ENCODE results near the gene BFSP1. TPM values are rescaled to one million over a fixed set of nuclear protein-coding genes. Genes with fewer than 3 reads are reported as not detected.

Gene BFSP1
- total RNA-seq, 1 donor from 2014 or later, result 0.80 TPM

DNA sequence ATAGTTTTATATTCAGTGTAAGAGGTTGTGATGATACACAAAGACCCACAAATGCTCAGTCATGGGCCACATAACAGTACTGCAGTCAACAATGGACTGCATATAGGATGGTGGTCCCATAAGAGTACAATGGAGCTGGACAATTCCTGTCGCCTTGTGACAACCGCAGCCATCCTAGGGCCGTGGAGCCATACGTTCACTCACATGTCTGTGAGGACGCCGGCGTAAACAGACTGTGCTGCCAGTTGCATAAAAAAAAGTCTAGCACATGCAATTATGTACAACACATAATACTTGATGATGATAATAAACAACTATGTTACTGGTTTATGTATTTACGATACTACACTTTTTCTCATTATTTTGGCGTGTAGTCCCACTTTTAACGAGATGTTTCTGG, 30.9 kb downstream of the BFSP1 start:
- intact Hi-C loops (cut with micrococcal nuclease), result loop anchor here (10.0 kb wide), 3 partner anchors 635 to 1085 kb away; partner anchors contain the start of genes DTD1, KAT14, PET117 and SEC23B
- no peak overlapping the region for H3K4me3 Mint-ChIP-seq
- no peak overlapping the region for H3K27ac Mint-ChIP-seq
- H3K36me3 Mint-ChIP-seq (ENCODE audit: low read depth), result no peaks in the 10 kb centered on the region
- H3K27me3 Mint-ChIP-seq (ENCODE audit: insufficient read depth), result peaks cover 4% of the 10 kb centered on the region
- H3K4me1 Mint-ChIP-seq (ENCODE audit: low read depth), result peaks cover 37% of the 10 kb centered on the region
- no peaks in the 10 kb centered on the region for H3K9me3 Mint-ChIP-seq
- no peak for DNase-seq (ENCODE audit: low spot score)

DNA sequence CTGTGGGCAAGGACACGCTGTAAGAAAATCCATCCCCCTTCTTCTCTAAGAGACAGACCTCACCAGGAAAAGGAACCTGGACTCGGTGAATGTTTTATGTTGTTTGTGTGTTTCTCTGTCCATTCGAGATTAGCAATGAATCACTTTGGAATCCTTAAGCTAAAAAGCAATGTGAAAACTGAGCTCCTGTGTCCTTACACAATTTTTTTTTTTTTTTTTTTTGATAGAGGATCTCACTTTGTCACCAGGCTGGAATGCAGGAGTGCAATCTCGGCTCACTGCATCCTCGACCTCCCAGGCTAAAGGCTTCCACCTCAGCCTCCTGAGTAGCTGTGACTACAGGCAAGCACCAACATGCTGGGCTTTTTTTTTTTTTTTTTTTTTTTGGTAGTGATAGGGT, 32.1 kb downstream of the BFSP1 start:
- intact Hi-C loops (cut with micrococcal nuclease), result no loop called here
- H3K4me1 Mint-ChIP-seq (ENCODE audit: low read depth), result peaks cover 24% of the 10 kb centered on the region
- no peak overlapping the region for H3K4me3 Mint-ChIP-seq
- H3K27ac Mint-ChIP-seq, result no peak overlapping the region
- H3K27me3 Mint-ChIP-seq (ENCODE audit: insufficient read depth), result peaks cover 7% of the 10 kb centered on the region
- H3K9me3 Mint-ChIP-seq, result no peaks in the 10 kb centered on the region
- H3K36me3 Mint-ChIP-seq (ENCODE audit: low read depth), result no peaks in the 10 kb centered on the region
- no peak for DNase-seq (ENCODE audit: low spot score)

DNA sequence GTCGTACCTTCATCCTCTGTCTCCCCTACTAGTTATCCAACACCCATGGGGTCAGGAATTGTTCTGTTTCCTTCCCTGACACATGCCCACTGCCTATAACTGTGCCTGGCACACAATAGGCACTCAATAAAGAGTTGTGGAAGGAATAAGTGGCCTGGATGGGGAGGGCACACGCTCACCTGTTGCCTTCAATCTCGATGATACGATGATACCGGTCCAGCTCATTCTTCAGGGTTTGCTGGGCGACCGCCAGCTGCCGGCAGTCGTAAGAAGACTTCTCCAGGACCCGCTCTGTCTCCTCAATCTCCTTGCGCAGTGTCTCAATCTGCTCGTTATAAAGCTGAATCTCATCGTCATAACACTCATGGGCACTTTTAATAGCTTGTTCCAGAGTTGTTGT, 32.5 kb downstream of the BFSP1 start:
- Mint-ChIP-seq H3K36me3 (ENCODE audit: low read depth) (no peaks in the 10 kb centered on the region), H3K27ac (no peak overlapping the region), H3K4me1 (ENCODE audit: low read depth) (peaks cover 20% of the 10 kb centered on the region), H3K4me3 (no peak overlapping the region), H3K9me3 (no peaks in the 10 kb centered on the region), H3K27me3 (ENCODE audit: insufficient read depth) (peaks cover 7% of the 10 kb centered on the region)
- intact Hi-C loops (cut with micrococcal nuclease), result no loop called here
- DNase-seq (ENCODE audit: low spot score), result no peak

DNA sequence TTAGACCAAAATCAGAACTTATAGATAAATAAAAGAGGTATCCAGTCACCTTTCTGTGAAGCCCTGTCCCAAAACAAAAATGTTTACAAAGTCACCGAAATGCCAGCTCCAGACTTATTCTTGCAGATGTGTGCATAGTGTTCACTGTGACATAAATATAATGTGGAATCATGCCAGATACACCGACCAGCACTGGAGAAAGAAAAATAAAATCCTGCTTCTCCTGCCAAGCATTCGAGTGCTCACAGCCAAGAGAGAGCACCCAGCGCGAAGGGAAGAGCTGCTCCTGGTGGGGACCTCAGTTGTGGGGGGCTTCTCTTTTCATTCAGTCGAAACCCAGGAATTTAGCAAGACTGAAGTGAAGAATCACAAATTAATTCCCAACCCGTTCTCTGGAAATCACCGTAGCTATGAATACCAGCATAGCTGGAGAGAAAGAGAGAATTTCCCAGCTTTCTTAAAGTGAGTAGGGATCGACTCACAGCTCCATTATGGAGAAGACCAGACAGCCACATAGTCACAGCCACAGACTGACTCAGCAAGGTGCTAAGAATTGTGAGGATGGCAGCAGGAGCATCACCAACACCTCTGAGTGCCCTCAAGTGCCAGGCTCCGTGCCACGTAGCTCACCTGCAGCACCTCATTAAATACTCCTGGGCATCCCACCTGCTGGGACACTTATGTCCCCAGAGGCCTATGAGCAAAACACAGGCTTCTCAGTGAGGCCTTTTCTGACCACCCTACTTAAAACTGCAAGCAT, 33.2 kb downstream of the BFSP1 start:
- no peak overlapping the region for H3K27ac Mint-ChIP-seq
- H3K4me3 Mint-ChIP-seq, result no peak overlapping the region
- DNase-seq (ENCODE audit: low spot score), result no peak
- H3K9me3 Mint-ChIP-seq, result no peaks in the 10 kb centered on the region
- peaks cover 14% of the 10 kb centered on the region for H3K4me1 Mint-ChIP-seq (ENCODE audit: low read depth)
- H3K36me3 Mint-ChIP-seq (ENCODE audit: low read depth), result no peaks in the 10 kb centered on the region
- intact Hi-C loops (cut with micrococcal nuclease), result no loop called here
- peaks cover 7% of the 10 kb centered on the region for H3K27me3 Mint-ChIP-seq (ENCODE audit: insufficient read depth)

DNA sequence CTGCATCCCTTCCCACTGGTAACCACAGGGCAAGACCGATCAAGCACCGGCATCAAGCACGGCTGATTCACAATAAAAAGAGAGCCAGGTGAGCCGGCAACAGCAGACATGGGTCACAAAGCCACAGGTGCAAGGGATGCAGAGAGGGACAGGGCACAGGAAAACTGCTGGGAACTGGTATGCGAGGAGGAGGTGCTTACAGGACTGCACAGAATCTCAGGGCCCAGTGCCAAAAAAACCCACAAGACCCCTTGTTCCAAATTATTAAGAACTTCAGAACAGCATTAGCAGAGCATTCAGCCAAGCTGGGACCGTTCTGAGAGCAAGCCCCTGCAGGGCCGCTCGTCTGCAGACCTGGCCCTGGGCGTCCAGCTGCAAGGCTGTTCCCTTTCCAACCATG, 35.4 kb downstream of the BFSP1 start:
- Mint-ChIP-seq H3K36me3 (ENCODE audit: low read depth) (no peaks in the 10 kb centered on the region), H3K9me3 (no peaks in the 10 kb centered on the region), H3K27ac (no peak overlapping the region), H3K4me1 (ENCODE audit: low read depth) (no peaks in the 10 kb centered on the region), H3K27me3 (ENCODE audit: insufficient read depth) (peaks cover 3% of the 10 kb centered on the region), H3K4me3 (no peak overlapping the region)
- intact Hi-C loops (cut with micrococcal nuclease), result no loop called here
- DNase-seq (ENCODE audit: low spot score), result no peak

DNA sequence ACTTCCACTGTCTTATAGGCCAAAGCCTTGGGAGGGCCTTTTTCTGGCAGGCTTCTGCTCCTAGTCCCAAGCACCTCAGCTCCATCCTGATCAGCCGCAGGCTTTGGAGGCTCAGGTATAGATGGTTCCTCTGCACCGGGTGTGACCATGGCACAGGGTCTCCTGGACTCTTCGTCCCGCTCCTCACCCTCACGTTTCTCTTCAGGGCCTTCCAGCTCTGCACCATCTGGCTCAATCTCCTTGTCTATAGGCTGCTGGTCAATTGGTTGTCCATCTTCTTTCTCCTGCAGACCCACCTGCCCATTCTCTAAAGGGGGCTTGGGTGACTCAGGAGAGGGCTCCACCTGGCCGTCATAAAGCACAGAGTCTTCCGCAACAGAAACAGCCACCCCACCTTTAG, 37.0 kb downstream of the BFSP1 start:
- no peak for DNase-seq (ENCODE audit: low spot score)
- Mint-ChIP-seq H3K36me3 (ENCODE audit: low read depth) (no peaks in the 10 kb centered on the region), H3K4me3 (no peak overlapping the region), H3K27me3 (ENCODE audit: insufficient read depth) (peaks cover 3% of the 10 kb centered on the region), H3K27ac (no peak overlapping the region), H3K9me3 (no peaks in the 10 kb centered on the region), H3K4me1 (ENCODE audit: low read depth) (no peaks in the 10 kb centered on the region)
- intact Hi-C loops (cut with micrococcal nuclease), result no loop called here

DNA sequence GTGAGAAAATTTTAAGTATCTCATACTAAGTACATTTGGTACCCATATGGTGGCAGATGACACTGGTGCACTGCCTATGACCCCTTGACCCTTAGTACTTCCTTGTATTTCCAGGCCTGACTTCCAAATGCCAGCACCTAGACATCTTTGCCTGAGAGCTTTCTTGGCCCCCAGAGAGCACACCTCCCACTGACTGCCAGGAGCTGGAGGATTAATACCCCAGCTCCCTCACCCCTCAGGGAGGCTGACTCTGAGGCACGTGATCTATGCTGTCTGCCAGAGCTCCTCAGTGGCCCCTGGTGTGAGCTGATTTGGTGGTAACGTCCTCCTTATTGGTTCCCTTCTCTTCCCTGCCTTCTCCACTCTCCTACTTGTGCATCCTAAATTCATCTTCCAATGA, 38.0 kb downstream of the BFSP1 start:
- Mint-ChIP-seq H3K4me1 (ENCODE audit: low read depth) (no peaks in the 10 kb centered on the region), H3K36me3 (ENCODE audit: low read depth) (no peaks in the 10 kb centered on the region), H3K27me3 (ENCODE audit: insufficient read depth) (peaks cover 3% of the 10 kb centered on the region), H3K27ac (no peak overlapping the region), H3K9me3 (no peaks in the 10 kb centered on the region), H3K4me3 (no peak overlapping the region)
- intact Hi-C loops (cut with micrococcal nuclease), result no loop called here
- DNase-seq (ENCODE audit: low spot score), result no peak

DNA sequence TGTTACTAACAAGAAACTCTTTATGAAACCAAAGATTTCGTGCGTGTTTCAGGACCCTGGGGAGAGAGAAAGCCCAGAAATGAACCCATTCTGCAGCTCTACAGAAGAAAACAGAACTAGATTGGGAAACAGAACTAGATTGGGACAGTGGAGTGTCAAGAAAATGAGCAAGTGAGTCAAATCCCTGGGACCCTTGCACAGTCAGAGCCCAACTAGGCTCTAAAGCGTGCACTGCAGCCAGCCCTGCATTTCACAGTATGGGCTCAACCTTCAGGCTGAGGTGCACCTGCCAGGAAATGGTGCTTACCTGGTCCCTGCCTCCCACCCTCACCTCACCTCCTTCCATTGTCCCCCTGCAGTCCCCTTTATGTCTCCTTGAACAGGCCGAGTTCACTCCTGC, 39.7 kb downstream of the BFSP1 start:
- Mint-ChIP-seq H3K4me3 (no peak overlapping the region), H3K9me3 (no peaks in the 10 kb centered on the region), H3K27ac (no peak overlapping the region), H3K4me1 (ENCODE audit: low read depth) (no peaks in the 10 kb centered on the region), H3K27me3 (ENCODE audit: insufficient read depth) (peaks cover 14% of the 10 kb centered on the region), H3K36me3 (ENCODE audit: low read depth) (no peaks in the 10 kb centered on the region)
- intact Hi-C loops (cut with micrococcal nuclease), result no loop called here
- no peak for DNase-seq (ENCODE audit: low spot score)

DNA sequence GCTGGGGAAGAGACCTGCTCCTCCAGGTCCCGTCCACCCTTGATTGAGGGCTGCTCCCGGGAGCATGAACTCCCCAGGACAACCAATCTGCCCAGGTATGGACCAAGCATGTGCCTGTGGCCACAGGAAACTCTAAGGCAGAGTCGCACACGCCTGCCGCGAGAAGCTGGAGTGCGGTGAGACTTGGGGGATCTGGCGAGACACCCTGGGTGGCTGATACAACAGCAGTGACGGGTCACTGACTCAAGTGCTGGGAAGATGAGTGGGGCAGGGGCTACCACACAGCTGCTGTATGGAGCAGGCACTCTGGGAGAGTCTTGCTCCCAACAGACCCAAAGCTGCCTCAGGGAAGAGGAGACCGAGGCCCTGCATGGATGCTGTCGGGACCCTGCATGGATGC, 40.1 kb downstream of the BFSP1 start:
- H3K27me3 Mint-ChIP-seq (ENCODE audit: insufficient read depth), result peaks cover 15% of the 10 kb centered on the region

DNA sequence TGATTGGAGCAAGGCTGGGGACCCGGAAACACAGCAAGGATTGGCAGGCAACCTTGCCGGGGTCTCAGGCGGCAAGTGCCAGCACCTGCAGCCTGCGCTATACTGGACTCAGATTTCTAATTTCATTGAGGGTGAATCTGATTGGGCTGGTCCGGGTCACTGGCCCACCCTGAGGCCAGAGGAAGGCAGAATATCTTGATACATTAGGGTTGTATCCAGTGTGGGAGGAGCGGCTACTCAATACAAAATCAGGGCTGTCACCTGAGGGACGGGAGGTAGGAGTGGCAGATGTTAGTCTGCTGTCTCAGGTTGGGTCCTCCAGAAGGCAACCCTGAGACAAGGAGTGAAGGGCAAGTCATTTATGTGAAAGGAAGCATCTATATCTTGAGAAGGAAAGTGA, 40.7 kb downstream of the BFSP1 start:
- H3K4me3 Mint-ChIP-seq, result no peak overlapping the region
- intact Hi-C loops (cut with micrococcal nuclease), result no loop called here
- H3K27ac Mint-ChIP-seq, result no peak overlapping the region
- DNase-seq (ENCODE audit: low spot score), result no peak
- no peaks in the 10 kb centered on the region for H3K36me3 Mint-ChIP-seq (ENCODE audit: low read depth)
- peaks cover 15% of the 10 kb centered on the region for H3K27me3 Mint-ChIP-seq (ENCODE audit: insufficient read depth)
- no peaks in the 10 kb centered on the region for H3K4me1 Mint-ChIP-seq (ENCODE audit: low read depth)
- no peaks in the 10 kb centered on the region for H3K9me3 Mint-ChIP-seq

More for the DNA sequence above, 40.1 kb downstream of the BFSP1 start:
- Mint-ChIP-seq H3K4me3 (no peak overlapping the region), H3K36me3 (ENCODE audit: low read depth) (no peaks in the 10 kb centered on the region), H3K4me1 (ENCODE audit: low read depth) (no peaks in the 10 kb centered on the region), H3K9me3 (no peaks in the 10 kb centered on the region), H3K27ac (no peak overlapping the region)
- intact Hi-C loops (cut with micrococcal nuclease), result no loop called here
- DNase-seq (ENCODE audit: low spot score), result no peak

DNA sequence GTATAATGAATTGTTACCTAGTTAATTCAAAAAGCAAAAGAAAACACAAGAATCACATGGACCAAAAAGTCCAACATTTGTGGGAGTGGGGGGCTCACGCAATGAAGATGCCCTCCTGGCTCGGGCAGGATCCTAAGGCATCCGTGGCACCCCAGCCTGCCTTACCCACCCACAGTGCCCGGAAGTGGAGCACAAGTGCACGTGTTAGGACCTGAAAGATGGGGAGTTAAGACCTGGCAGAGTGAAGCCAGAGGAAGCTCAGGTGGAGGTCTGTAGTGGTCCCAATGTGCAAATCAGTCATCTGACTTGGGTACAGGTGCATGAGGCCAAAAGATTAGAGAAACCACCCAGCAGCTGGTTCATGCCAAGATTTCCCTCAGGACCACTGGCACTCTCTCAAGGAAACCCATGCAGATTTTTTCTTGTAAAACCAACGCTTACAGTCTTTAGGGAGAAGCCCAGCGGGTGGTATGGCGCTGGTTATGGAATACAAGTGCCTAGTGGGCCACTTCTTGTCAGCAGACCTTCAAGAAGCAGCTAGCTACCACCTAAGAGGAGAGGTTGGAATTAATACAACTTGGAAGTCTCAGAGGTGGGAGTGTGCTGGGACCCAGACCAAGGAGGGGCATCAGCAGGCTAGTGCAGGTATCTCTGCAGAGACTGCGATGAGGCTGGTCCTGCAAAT, 42.1 kb downstream of the BFSP1 start:
- H3K27ac Mint-ChIP-seq, result no peak overlapping the region
- no peaks in the 10 kb centered on the region for H3K36me3 Mint-ChIP-seq (ENCODE audit: low read depth)
- peaks cover 19% of the 10 kb centered on the region for H3K27me3 Mint-ChIP-seq (ENCODE audit: insufficient read depth)
- H3K4me1 Mint-ChIP-seq (ENCODE audit: low read depth), result no peaks in the 10 kb centered on the region
- intact Hi-C loops (cut with micrococcal nuclease), result no loop called here
- no peak overlapping the region for H3K4me3 Mint-ChIP-seq
- H3K9me3 Mint-ChIP-seq, result no peaks in the 10 kb centered on the region
- no peak for DNase-seq (ENCODE audit: low spot score)

DNA sequence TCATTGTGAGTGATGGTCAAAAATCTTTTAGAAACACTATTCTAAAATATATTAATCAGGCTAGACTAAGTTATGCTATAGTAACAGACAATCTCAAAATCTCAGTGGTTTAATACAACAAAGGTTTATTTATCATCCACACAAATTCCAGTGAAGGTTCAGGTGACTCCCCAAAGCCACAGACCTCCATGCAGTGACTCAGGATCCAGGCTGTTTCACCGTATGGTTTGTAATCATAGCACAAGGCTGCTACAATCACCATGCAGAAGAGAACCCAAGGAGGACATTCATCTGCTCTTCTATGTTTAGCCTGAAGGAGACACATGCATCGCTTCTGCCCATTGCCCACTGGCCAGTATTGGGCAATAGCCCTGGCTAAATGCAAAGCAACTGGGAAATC, 46.2 kb downstream of the BFSP1 start:
- Mint-ChIP-seq H3K27me3 (ENCODE audit: insufficient read depth) (peaks cover 23% of the 10 kb centered on the region), H3K36me3 (ENCODE audit: low read depth) (no peaks in the 10 kb centered on the region), H3K4me3 (no peak overlapping the region), H3K9me3 (no peaks in the 10 kb centered on the region), H3K27ac (no peak overlapping the region), H3K4me1 (ENCODE audit: low read depth) (no peaks in the 10 kb centered on the region)
- intact Hi-C loops (cut with micrococcal nuclease), result no loop called here
- DNase-seq (ENCODE audit: low spot score), result no peak

DNA sequence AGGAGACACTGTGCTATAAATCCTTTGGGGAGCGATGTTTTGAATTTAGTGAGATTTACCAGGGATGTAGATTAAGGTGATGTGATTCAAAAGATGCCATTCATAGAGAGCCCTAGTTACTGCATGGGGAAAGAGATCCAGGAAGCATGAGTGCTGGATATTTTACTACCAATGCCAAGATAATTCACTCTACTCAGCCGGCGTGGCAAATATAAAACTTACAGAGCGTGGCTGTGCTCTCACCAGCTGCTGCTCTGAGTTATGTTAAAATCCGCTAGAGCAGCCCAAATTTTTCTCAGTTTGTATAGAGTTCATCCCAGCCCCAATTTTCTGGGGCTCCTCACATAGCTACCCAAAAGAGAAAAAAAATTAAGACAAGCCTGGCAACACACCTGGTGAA, 48.6 kb downstream of the BFSP1 start:
- H3K27ac Mint-ChIP-seq, result no peak overlapping the region
- intact Hi-C loops (cut with micrococcal nuclease), result no loop called here
- H3K4me3 Mint-ChIP-seq, result no peak overlapping the region
- no peak for DNase-seq (ENCODE audit: low spot score)
- no peaks in the 10 kb centered on the region for H3K36me3 Mint-ChIP-seq (ENCODE audit: low read depth)
- H3K27me3 Mint-ChIP-seq (ENCODE audit: insufficient read depth), result peaks cover 20% of the 10 kb centered on the region
- no peaks in the 10 kb centered on the region for H3K9me3 Mint-ChIP-seq
- H3K4me1 Mint-ChIP-seq (ENCODE audit: low read depth), result no peaks in the 10 kb centered on the region

Measured in activated T-helper 1 cell treated with anti-CD3 and anti-CD28 coated beads, Interleukin-12 subunit alpha, Interleukin-12 subunit beta, Interleukin-2, Interleukin-4 antibody, amounts not matched to agents 30 ng/mL and 10 ng/mL and 1 ng/mL, durations not matched to agents 14 hours and 24 hours and 36 hours (primary cell).